ENCODE data around the gene PLPP1. TPM values are rescaled to one million over a fixed set of nuclear protein-coding genes. Genes with fewer than 3 reads are reported as not detected.

PLPP1 gene
- total RNA-seq, 2 donors from 2014 or later: 53.0 to 85.7 TPM

DNA sequence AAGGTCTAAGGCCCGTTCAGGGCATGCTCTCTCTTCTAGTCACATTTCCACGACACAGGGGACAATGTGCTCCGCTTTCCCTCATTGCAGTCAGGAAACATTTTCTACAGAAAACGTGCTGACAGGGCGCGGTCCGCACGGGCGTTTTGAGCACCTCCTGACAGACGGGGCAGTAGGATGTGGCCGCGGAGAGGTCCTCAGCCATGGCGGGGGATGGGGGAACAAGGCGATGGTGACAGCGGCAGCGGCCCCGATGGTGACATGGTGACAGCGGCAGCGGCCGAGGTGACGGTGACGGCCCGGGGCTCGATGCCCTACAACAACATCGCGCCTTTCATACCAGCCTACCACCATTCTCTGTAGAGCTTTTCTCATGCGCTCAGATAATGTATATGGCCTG, 4.1 kb downstream of the PLPP1 start:
- Histone ChIP-seq H3K27ac (no peak overlapping the region), H3K4me3 (no peak overlapping the region), H3K9me3 (no peaks in the 10 kb centered on the region), H3K36me3 (no peaks in the 10 kb centered on the region), H3K27me3 (no peaks in the 10 kb centered on the region), H3K9ac (ENCODE audit: low read depth in 2 of 2, low read length in 2 of 2) (no peak overlapping the region), H3K4me1 (no peaks in the 10 kb centered on the region)
- intact Hi-C loops (cut with DNase I): loop anchor here (5.0 kb wide), 1 partner anchor 72 kb away; no protein-coding TSS in a partner anchor
- DNase-seq: no peak
- TF ChIP-seq, protein P1, sequence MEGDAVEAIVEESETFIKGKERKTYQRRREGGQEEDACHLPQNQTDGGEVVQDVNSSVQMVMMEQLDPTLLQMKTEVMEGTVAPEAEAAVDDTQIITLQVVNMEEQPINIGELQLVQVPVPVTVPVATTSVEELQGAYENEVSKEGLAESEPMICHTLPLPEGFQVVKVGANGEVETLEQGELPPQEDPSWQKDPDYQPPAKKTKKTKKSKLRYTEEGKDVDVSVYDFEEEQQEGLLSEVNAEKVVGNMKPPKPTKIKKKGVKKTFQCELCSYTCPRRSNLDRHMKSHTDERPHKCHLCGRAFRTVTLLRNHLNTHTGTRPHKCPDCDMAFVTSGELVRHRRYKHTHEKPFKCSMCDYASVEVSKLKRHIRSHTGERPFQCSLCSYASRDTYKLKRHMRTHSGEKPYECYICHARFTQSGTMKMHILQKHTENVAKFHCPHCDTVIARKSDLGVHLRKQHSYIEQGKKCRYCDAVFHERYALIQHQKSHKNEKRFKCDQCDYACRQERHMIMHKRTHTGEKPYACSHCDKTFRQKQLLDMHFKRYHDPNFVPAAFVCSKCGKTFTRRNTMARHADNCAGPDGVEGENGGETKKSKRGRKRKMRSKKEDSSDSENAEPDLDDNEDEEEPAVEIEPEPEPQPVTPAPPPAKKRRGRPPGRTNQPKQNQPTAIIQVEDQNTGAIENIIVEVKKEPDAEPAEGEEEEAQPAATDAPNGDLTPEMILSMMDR (IDR thresholded peaks at IDR 0.05): no peak

- H3K27me3 ChIP-seq: no peaks in the 10 kb centered on the region
- no peaks in the 10 kb centered on the region for H3K36me3 ChIP-seq
- no peak overlapping the region for H3K27ac ChIP-seq
- TF ChIP-seq, protein P1 (IDR thresholded peaks at IDR 0.05): no peak
- intact Hi-C loops (cut with DNase I): no loop called here
- no peak overlapping the region for H3K4me3 ChIP-seq
- no peak for DNase-seq
- no peaks in the 10 kb centered on the region for H3K9me3 ChIP-seq
- H3K4me1 ChIP-seq: peaks cover 19% of the 10 kb centered on the region
- H3K9ac ChIP-seq (ENCODE audit: low read depth in 2 of 2, low read length in 2 of 2): no peak overlapping the region
These were observed 9.9 kb downstream of the PLPP1 start for GRCh38 chr5:55524816-55525215.

GRCh38 chr5:55523293-55523692, 11.5 kb downstream of the PLPP1 start:
- no peak for DNase-seq
- TF ChIP-seq, protein P1 (IDR thresholded peaks at IDR 0.05): no peak
- no peak overlapping the region for H3K27ac ChIP-seq
- intact Hi-C loops (cut with DNase I): no loop called here
- H3K4me3 ChIP-seq: no peak overlapping the region
- H3K27me3 ChIP-seq: no peaks in the 10 kb centered on the region
- peaks cover 23% of the 10 kb centered on the region for H3K4me1 ChIP-seq
- no peaks in the 10 kb centered on the region for H3K9me3 ChIP-seq
- no peaks in the 10 kb centered on the region for H3K36me3 ChIP-seq
- no peak overlapping the region for H3K9ac ChIP-seq (ENCODE audit: low read depth in 2 of 2, low read length in 2 of 2)

DNA sequence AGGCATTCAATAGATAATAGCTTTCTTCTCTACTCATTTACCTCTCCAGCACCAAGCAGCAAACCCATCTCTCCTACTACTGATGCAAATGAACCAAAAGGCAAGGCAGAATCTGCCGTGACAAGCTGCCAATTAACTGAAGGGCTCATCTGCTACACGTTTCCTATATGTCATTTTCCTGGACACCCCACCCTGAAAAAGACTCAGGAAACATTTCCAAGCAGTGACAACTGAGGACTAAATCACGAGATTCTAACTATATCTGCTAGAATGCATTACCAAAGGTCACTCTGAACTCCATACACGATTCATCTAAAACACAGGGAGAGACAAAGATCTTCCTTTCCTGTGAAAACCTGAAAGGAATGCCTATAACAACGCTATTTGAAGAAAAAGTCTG, 12.9 kb downstream of the PLPP1 start:
- intact Hi-C loops (cut with DNase I): no loop called here
- peaks cover 26% of the 10 kb centered on the region for H3K4me1 ChIP-seq
- no peak for DNase-seq

GRCh38 chr5:55520117-55520839, 14.5 kb downstream of the PLPP1 start:
- Histone ChIP-seq H3K4me1 (peaks cover 35% of the 10 kb centered on the region), H3K27me3 (no peaks in the 10 kb centered on the region), H3K36me3 (no peaks in the 10 kb centered on the region), H3K4me3 (no peak overlapping the region), H3K9me3 (no peaks in the 10 kb centered on the region), H3K27ac (peak overlapping the region; percentile 81), H3K9ac (ENCODE audit: low read depth in 2 of 2, low read length in 2 of 2) (peak overlapping the region in 1 of 2 donors; percentile 14)
- intact Hi-C loops (cut with DNase I): no loop called here
- TF ChIP-seq, protein P1 (IDR thresholded peaks at IDR 0.05): no peak
- no peak for DNase-seq

More for the DNA sequence above, 12.9 kb downstream of the PLPP1 start:
- Histone ChIP-seq H3K36me3 (no peaks in the 10 kb centered on the region), H3K9ac (ENCODE audit: low read depth in 2 of 2, low read length in 2 of 2) (no peak overlapping the region), H3K27ac (peak overlapping the region; percentile 63), H3K27me3 (no peaks in the 10 kb centered on the region), H3K9me3 (no peaks in the 10 kb centered on the region), H3K4me3 (no peak overlapping the region)
- TF ChIP-seq, protein P1 (IDR thresholded peaks at IDR 0.05): no peak
